Ammon's horn (tissue), 1 donor: ENCODE results near the gene AQP2.
A peak's percentile ranks its signal among the peaks of the same experiment; 100 is the strongest.

Source experiments
- DNase-seq: peaks from one replicate; pipeline ENCODE4 v3.0.0-alpha.2; 2016; ENCODE audit warnings: low spot score

AQP2 gene

DNA sequence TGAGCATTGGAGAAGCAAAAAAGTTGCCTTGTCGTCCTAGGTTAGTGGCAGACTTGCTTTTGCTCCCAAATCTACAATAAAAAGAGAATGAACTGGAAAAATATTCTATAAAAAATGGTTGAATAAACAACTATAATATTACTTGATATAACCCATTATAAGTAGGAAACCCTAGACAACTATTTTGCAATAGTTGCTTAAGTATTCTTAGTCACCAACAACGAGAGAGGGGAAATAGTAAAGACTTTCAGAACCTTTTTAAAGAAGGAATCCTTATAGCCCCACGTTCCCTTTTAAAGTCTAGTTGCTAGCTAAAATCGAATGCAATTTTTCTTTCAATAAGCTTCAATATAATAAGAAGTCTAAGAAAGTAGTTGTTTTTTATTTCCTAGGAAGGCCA lies 39.7 kb downstream of the AQP2 start:
- no peak for DNase-seq

GRCh38 chr12:49998453-49998852 lies 47.9 kb downstream of the AQP2 start:
- no peak for DNase-seq

DNA sequence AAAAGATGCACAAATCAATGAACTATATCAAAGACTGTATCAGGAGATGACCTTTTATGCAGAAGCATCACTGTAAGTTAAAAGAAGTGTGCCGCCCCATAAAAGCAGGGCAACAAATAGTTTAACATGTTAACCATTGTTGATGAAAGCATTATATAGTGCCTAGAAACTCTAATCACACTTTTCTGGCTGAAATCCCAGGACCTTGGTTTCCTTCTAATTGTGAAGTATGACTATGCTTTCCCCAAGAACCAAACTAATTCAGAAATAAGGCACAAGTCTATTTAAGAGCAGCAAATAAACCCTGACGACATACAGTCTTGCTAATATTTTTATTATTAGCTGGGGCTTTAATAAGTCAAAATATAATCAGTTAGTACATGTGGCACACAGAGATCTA lies 53.1 kb downstream of the AQP2 start:
- no peak for DNase-seq

DNA sequence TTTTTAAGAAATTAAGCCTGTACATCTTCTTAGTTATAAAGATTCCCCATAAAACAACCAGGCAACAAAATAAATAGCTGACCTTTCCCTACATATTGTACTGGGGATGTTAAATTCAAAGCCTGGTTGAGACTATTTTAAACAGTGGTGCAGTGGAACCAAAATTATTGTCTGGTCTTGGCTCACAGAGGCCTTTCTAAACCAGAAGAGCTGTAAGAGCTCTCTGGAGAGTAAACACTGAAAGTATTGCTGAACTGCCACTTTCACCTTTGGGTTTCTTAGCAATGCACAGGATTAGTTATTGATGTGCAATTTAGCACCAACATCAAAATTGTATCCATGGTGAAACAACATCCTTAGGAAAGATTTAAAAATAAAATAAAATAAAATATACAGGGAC lies 54.2 kb downstream of the AQP2 start:
- DNase-seq: no peak

- DNase-seq: no peak
Observed at GRCh38 chr12:50005175-50005574, 54.6 kb downstream of the AQP2 start.

DNA sequence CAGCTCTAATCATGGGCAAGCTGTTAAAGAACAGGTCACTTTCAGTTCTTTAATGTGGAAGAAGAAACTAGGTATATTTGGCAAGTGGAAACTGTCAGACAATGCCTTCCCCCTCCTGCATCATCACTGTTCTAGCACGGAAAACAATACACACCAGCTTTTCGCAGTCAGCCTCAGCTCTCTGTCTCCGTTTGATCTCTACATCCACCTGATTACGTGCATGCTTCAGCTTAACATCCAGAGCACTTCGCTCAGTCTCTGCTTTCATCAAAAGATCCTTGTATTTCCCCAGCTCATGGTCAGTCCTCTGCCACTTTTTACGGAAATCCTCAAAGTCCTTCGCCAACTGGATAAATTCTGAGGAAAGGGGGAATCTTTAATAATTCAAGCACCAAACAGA lies 55.7 kb downstream of the AQP2 start:
- peak; percentile 42 for DNase-seq

GRCh38 chr12:50006754-50007442 lies 56.4 kb downstream of the AQP2 start:
- DNase-seq: no peak
